SU-DHL-6 (cell line): ENCODE results near the gene TMEM248.

Experiments used
- EZH2phosphoT487 ChIP-seq: fragments of 200-600 bp; sonication (generic), shearing (Covaris generic); conservative IDR thresholded peaks from 2 replicates; pipeline ENCODE4 v1.6.1; 2018; ENCODE audit warnings: mild to moderate bottlenecking, antibody characterized with exemption, low read length, moderate library complexity, mixed read lengths
- TF ChIP-seq, protein P1 (sequence below): fragments of 200-600 bp; sonication (generic); IDR thresholded peaks from one replicate; pipeline ENCODE4 v1.5.1; 2017; ENCODE audit warnings: antibody characterized with exemption, mild to moderate bottlenecking, low read length, moderate library complexity; ENCODE audit not compliant: insufficient read depth, poor library complexity, severe bottlenecking

DNA sequence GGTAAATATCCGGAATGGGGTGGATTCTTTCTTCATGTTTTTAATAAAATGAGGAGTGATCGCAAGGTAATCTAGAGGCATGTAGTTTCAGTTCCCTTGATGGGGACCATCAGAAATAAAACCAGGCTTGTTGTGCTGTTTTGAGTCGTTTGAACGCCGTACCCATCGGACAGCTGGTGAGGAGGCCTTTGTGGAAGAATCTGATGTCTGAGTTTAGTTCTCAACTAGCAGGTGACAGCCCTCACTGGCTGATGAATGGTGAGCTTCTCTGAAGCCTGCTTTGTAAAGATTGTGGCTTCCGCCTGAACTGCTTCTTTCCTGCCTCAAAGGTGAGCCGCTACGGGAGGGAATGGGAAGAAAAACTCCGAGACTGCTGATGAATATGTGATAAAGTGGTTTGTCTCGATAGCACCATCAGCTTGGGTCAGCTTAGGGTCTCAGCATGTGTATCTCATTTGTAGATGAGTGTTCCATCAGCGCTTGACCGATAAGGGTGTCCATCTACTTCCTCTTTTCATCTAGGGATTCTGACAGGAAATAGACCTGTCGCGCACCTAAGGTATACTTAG is 977 bp downstream of the TMEM248 start:
- TF ChIP-seq EZH2phosphoT487 = no peak
- TF ChIP-seq, protein P1, sequence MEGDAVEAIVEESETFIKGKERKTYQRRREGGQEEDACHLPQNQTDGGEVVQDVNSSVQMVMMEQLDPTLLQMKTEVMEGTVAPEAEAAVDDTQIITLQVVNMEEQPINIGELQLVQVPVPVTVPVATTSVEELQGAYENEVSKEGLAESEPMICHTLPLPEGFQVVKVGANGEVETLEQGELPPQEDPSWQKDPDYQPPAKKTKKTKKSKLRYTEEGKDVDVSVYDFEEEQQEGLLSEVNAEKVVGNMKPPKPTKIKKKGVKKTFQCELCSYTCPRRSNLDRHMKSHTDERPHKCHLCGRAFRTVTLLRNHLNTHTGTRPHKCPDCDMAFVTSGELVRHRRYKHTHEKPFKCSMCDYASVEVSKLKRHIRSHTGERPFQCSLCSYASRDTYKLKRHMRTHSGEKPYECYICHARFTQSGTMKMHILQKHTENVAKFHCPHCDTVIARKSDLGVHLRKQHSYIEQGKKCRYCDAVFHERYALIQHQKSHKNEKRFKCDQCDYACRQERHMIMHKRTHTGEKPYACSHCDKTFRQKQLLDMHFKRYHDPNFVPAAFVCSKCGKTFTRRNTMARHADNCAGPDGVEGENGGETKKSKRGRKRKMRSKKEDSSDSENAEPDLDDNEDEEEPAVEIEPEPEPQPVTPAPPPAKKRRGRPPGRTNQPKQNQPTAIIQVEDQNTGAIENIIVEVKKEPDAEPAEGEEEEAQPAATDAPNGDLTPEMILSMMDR = no peak
